ENCODE results near the gene PDP2.
A peak's percentile ranks its signal among the peaks of the same experiment; 100 is the strongest.

PDP2 gene

DNA sequence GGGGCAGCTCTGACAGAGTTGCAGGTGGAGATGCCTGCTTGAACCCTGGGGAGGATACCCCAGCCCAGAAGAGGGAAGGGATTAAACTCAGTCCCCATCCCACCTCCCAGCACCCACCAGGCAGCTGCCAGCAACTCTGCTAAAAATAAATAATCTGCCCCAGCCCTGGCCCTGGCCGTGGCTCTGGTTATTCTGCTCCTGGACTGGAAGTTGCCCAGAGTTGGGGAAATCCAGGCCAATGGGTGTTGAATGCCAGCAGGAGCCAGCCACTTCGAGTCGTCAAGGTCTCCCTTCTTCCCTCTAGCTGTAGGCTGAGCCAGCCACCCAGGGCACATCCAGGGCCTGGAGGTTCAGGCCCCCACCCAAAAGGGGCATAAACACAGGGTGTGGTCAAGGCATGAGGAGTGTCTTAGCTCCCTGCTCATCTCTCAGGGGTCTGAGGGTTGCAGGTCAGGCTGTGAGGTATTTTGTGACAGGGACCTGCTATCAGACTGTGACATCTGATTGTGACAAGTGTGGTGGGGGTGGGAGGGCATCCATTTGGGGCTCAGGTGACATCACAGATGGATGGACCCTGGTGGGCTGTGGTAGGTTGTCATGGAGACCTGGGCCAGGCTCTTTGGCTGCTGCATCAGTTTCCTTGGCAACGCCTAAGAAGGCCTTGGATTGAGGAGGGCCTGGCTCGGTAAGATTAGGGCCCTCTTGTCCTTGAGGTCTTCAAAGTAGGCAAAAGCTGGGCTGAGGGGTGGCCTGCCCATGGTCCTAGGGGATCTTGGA, 46.0 kb downstream of the PDP2 start:
- TF ChIP-seq, protein P1, sequence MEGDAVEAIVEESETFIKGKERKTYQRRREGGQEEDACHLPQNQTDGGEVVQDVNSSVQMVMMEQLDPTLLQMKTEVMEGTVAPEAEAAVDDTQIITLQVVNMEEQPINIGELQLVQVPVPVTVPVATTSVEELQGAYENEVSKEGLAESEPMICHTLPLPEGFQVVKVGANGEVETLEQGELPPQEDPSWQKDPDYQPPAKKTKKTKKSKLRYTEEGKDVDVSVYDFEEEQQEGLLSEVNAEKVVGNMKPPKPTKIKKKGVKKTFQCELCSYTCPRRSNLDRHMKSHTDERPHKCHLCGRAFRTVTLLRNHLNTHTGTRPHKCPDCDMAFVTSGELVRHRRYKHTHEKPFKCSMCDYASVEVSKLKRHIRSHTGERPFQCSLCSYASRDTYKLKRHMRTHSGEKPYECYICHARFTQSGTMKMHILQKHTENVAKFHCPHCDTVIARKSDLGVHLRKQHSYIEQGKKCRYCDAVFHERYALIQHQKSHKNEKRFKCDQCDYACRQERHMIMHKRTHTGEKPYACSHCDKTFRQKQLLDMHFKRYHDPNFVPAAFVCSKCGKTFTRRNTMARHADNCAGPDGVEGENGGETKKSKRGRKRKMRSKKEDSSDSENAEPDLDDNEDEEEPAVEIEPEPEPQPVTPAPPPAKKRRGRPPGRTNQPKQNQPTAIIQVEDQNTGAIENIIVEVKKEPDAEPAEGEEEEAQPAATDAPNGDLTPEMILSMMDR (IDR thresholded peaks at IDR 0.05; ENCODE audit: insufficient read depth, missing control alignments), result no peak
- FAIRE-seq, result no peak

DNA sequence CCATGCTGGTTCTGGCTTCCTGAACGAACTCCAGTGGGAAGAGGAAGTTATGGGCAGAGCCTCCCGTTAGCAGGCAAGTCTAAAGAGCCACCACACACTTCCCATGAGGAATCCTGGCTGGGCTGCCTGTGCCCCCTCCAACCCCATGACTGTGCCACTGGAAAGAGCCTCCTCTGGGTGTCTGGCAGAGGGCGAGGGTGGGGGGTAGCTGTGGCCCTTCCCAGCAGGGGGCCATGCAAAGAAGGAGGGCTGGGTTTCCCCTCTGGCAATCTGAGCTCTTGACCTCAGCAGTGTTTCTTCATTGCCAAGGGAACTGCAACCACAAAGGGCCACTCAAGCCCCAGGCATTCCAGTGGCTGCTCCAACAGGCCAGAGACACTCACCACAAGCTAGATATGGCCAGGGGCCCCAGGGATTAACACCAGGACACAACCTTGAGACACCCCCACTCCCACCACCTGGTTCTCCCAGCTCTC, 46.7 kb downstream of the PDP2 start:
- FAIRE-seq (no peak), DNase-seq (ENCODE audit: insufficient read length, low spot score) (no peak)
- TF ChIP-seq, protein P1 (IDR thresholded peaks at IDR 0.05; ENCODE audit: insufficient read depth, missing control alignments), result no peak

More for the DNA sequence above, 46.0 kb downstream of the PDP2 start:
- DNase-seq (ENCODE audit: insufficient read length, low spot score), result no peak

DNA sequence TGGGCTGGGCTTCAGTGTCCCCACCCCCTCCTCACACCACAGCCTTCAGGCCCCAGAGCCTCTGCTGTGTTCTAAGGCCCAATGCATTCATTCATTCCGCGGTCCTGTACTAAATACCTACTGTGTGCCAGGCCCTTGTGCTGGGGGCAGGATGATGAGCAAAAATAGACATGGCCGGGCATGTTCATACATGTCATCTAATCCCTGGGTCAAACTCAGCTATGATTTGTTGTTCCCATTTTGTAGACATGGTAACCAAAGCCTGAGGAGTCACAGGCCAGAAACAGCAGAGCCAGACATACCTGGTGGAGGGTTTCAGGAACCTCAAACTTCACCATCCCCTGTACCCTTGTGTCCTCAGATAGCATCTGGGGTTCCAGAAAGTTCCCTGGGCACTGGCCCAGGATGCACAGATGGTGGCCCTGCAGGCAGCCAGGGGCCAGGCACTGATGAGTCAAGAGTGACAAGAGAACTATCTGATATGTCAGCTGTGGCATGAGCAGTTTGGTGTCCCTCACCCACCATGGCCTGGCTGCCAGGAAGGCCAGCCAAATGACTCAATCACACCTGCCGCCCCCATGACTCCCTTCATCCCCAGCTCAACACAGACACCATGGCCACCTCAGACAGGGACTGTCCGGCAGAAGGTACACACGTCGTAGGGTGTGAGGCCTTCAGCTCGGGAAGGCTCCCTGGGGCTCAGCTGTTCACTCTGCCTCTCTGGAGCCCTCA, 47.8 kb downstream of the PDP2 start:
- DNase-seq (ENCODE audit: insufficient read length, low spot score), result no peak
- TF ChIP-seq, protein P1 (IDR thresholded peaks at IDR 0.05; ENCODE audit: insufficient read depth, missing control alignments), result no peak
- no peak for FAIRE-seq

DNA sequence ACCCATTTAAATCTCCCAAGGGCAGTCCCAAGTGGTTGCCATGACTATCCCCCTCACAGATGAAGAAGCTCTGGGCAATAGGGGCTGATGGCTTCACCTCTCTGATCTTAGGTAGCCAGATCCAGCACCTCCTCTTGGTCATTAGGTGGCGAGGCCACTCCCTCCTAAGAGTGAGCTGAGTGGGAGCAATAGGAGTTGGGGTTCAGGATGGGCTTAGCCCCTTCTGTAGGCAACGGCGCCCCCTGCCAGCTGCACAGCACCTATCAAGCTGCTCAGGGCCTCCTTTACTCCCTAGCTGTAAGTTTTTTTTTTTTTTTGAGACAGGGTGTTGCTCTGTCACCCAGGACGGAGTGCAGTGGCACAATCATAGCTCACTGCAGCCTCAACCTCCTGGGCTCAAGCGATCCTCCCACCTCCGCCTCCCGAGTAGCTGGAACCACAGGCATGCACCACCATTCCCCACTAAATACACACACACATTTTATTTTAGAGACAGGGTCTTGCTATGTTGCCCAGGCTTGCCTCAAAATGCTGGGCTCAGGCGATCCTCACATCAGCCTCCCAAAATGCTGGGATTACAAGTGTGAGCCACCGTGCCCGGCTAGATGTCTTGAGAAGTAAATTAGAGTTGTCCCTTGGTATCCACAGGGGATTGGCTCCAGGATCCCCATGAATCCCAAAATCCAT, 48.5 kb downstream of the PDP2 start:
- TF ChIP-seq, protein P1 (IDR thresholded peaks at IDR 0.05; ENCODE audit: insufficient read depth, missing control alignments), result peak; percentile 50
- FAIRE-seq (no peak), DNase-seq (ENCODE audit: insufficient read length, low spot score) (no peak)

DNA sequence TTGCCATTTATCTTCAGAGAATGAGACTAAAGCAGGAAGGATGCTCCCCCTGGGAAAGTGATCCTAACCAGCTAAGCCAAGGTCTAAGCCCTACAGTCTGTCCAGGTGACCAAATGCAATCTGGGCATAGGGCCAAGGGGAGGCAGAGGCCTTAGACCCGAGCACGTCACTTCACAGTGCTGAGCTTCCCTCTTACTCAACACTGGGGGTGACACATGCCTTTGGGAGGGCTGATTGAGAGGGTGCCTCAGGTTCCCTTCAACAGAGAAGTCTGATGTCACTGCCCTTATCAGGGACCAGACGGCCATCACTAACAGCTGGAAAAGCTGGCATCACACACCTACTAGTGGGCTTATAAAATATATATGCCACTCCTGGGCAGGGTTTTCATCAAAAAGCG, 49.9 kb downstream of the PDP2 start:
- DNase-seq (ENCODE audit: insufficient read length, low spot score) (no peak), FAIRE-seq (no peak)

DNA sequence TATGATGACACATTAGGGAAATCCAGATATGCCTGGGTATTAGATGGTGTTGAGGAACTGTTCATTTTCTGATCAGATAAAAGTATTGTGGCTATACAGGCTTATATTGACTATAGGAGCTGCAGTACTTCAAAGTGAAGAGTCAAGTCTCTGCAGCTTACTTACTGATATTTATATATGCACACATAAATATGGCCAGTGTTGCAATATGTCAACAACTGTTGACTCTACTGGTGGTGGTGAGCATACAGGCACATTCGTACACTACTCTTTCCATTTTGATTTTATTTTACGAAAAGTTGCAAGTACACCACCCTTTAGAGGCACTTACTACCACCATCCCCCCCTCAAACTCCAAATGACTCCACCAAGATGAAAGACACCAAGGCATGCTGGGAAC, 51.4 kb downstream of the PDP2 start:
- FAIRE-seq (no peak), DNase-seq (ENCODE audit: insufficient read length, low spot score) (no peak)
- TF ChIP-seq, protein P1 (IDR thresholded peaks at IDR 0.05; ENCODE audit: insufficient read depth, missing control alignments), result no peak

More for the DNA sequence above, 49.9 kb downstream of the PDP2 start:
- TF ChIP-seq, protein P1 (IDR thresholded peaks at IDR 0.05; ENCODE audit: insufficient read depth, missing control alignments), result no peak
